GM18951 (cell line): Measurements from ENCODE around the gene SP100.

Experiments used
- POLR2A ChIP-seq: IDR thresholded peaks from 4 replicates; pipeline ENCODE4 v1.6.1; 2011; ENCODE audit warnings: mild to moderate bottlenecking; ENCODE audit not compliant: insufficient read length, insufficient read depth; ENCODE audit errors: extremely low read depth
- in situ Hi-C: fragments of 300-500 bp; cut with MboI; formaldehyde crosslinking; loops from one replicate; pipeline ENCODE4 v1.12.0; 2022; ENCODE audit warnings: low sequenced_read_pairs, mixed read lengths, inconsistent platforms; ENCODE audit not compliant: unreplicated experiment

SP100 gene

DNA sequence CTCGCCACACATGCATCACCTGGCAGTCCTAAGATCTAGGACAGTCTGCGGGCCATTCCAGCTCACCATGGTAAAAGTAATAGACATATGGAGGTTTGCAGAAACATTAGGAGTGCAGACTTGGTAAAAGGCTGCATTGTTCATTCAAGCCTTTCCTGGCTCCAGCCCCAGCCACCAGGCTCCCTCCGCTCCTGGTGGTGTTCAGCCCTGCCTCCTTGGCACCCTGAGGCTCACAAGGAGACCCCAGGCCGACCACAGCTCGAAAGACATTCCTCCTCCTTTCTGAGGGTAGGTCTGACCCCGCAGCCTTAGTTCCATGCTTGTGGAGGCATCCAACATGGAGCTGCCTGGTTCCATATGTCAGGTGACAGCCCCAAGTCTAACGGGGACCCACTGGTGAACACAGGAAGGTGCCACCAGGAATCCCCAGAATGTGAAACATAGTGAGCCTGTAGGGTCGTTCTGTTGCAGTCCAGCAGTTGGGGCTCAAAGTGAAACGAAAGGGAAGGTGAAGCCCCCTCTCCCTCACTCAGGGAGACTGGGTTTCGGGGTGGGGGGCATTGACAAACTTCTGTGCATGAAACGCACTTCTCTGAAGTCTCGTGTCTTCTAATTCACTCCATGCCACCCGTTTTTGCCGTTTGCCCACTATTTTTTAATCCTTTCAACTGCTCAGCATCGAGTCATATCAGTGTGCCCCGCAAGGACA is 5.0 kb upstream of the SP100 start:
- in situ Hi-C loops = no loop called here
- no peak for TF ChIP-seq POLR2A

DNA sequence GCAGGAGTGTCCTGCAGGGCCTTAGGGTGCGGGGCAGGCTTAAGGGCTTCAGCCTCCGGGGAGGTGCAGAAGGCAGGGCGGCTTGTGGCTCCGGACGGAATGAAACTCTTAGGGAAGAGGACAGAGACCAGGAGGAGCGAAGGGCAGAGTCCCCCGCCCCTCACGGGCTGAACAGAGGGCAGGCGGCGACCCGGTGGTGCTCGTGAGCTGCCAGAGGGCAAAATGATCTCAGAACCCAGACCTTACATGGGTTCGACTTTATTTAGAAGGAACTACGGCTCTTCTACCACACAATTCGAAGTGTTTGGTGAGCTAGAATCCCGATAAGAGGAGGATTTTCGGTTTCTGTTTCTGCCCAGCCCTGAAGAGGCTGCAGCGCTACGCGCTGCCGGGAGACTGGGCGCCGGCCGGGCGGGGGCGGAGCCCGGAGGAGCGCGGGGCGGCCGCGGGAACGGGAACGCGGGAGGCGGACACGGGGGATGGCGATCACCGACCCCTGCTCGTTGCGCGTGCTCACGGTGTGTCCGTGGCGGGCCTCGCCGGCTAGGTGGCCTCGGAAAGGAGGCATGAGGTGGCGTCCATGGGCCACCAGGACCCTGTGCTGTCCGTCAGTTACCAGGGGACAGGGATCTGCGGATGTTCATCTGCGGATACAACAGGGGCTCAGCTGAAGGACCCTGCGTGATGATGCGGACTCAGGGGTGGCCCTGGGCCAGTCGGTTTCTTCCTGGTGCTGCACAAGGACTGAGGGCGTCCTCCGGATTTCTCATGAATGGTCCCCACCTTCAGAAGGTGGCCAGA is 4.2 kb upstream of the SP100 start:
- peak; percentile 60 for TF ChIP-seq POLR2A
- in situ Hi-C loops = no loop called here

DNA sequence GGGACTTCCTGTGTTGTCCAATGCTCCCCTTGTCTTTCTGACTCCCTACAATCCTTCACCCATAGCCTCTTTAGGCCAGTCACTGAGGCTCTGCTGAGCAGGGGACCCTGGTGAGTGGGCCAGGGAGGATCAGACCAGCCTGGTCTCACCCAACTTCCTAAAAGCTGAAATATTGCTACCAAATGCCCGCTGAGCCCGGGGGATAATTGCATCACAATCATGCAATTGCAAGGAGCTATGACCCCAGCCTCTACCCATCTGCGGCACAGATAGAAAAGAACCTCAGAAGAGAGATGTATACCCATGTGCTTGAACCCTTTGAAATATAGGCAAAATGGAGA is 3.7 kb upstream of the SP100 start:
- in situ Hi-C loops = no loop called here

DNA sequence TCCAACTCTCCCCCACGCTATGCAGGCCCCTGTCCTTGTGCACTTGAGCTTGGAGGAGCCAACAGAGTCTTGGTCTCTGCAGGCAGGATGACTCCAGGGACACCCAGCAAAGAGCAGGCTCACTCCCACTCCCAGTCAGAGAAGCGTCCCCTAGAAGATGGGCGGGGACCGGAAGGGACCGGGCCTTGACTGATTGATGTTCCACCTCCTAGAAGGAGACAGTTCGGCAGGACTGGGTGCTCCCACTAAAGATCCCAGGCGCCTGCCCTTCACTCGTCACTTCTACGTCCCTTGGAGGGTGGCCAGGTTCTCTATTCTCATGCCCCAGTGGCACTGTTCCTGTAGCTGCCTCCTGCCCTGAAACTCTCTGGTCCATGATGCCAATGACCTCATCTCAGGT is 3.2 kb upstream of the SP100 start:
- in situ Hi-C loops = no loop called here
- no peak for TF ChIP-seq POLR2A

More for the DNA sequence above, 3.7 kb upstream of the SP100 start:
- no peak for TF ChIP-seq POLR2A

DNA sequence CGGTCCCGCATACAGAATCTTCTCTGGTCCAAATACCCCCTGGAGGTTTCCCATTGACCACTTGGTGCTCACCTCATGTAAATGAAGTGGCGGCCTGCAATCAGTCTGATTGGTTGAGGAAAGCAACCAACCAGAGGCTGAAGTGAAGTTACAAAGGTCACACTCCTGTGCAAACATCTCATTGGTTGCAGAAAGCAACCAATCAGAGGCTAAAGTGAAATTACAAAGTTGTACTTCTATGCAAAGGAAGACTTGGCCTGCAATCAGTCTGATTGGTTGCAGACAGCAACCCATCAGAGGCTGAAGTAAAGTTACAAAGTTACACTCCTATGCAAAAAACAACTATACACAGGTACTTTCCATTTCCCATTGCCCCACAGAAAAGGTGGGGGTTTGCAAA is 2.5 kb upstream of the SP100 start:
- in situ Hi-C loops = no loop called here
- no peak for TF ChIP-seq POLR2A

DNA sequence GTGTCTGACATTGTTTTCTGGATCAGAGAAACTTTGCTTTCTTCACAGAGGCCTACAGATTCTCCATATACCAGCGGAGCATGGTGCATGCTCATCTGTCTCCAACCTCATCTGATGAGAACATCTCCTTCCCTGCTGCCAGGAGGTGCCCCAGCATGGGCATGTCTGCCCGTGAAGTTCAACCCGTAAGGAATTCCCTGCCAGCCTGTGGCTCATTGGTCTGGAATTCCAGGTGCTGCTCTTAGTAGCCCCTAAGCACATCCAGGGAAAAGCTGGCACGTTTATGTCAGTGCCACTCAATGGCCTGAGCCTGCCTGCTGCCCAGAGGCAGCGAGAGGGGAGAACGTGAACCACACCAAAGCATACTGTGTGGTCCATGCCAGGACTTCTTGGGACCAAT is 1.7 kb upstream of the SP100 start:
- no peak for TF ChIP-seq POLR2A
- in situ Hi-C loops = no loop called here

DNA sequence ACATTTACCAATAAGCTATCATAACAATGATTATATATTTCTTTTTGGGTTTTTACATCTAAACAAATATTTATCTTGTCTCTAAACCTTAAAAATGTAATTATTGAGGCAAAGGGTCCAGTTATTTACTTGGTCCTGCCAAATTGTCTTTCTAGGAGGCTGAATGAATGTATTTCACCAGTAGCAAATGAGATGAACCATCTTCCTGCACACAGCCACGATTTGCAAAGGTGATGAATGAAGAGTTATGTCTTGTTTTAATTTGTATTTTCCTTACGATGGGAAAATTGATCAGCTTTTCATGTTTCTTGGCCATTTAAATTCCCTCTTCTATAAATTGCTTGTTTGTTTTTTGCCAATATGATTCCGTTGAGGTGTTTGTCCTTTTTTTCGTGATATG is 1.4 kb downstream of the SP100 start:
- no peak for TF ChIP-seq POLR2A
- in situ Hi-C loops = no loop called here

DNA sequence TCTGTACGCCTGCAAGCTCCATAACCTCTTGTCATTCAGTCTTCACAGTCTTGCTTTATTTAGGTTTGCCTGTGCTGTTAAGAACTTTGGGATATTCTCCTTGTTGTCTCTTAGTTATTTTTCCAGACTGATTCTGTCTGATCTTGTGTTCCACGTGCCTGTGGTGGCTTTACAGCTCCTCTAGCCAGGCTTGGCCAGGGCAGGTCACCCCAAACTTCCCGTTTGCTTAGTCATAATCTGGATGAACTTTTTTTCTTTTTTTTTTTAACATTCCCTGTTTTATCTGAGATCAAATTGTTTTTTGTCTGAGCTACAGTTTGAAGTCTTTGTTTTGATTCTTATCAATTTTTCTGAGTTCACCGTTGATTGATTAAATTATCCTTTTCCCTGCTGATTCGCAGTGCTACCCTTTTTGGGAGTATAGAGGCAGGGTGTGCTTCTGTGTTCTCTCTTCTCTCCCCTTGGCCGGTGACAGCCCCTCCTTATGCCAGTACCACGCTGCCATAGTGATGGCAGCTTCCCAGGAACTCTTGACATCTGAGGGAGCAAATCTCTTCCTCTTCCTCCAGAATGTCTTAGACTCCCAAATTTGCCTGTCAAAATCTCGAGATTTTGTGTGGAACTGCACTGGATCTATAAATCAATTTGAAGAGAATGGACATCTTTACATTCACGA is 2.5 kb downstream of the SP100 start:
- no peak for TF ChIP-seq POLR2A
- in situ Hi-C loops = no loop called here

DNA sequence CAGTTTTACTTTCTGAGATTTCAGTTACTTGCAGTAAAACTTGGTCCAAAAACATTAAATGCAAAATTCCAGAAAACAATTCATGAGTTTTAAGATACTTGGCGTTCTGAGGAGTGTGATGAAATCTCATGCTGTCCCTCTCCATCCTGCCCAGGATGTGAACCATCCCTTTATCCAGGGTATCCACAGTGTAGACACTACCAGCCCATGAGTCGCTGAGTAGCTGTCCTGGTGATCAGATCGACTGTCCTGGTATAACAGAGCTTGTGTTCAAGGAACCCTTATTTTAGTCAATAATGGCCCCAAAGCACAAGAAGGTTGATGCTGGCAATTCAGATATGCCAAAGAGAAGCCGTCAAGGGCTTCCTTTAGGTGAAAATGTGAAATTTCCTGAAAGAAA is 3.2 kb downstream of the SP100 start:
- in situ Hi-C loops = no loop called here
- TF ChIP-seq POLR2A = no peak

DNA sequence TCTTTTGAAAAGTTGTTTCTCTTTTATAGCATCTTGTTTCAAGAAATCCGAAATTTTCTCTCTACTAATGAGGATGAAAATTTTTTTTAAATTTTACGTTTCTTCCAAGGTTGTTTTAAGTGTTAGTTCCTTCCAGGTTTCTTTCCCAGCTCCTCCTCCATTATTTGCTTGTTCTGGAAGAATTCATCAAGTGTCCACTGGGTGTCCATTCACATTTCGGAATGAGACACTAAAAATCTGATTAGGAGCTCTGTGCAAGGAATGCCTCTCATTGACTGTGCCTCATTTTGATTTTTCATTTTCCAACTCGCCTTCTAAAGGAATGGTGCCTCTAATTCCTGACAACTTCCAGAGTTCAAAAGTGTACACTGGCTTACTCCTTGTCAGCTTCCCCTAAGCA is 6.1 kb downstream of the SP100 start:
- in situ Hi-C loops = no loop called here
- no peak for TF ChIP-seq POLR2A

DNA sequence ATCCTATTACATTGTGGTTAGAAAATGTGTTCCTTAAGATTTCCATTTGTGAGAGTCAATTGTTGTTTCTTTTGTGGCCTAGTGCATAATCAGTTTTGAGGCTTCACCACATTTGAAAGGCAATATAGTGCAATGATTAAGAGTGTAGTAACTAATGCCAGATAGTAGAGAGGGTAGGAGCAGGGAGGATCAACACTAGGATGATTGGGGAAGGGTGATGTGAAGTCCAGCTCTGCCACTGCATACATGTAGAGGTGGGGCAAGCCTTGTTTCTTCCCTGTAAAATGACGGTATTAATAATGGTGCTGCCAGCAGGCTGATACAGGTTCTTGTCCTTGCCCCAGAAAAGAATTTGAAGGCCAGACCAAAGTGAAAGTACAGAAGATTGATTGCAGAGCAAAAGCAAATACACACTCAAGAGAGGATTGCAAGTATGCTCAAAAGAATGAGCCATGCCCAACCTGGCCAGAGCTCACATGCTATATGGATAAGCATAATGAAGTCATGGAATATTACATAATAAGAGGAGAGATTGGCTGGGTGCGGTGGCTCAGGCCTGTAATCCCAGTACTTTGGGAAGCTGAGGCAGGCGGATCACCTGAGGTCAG is 8.0 kb downstream of the SP100 start:
- TF ChIP-seq POLR2A = no peak
- in situ Hi-C loops = no loop called here

DNA sequence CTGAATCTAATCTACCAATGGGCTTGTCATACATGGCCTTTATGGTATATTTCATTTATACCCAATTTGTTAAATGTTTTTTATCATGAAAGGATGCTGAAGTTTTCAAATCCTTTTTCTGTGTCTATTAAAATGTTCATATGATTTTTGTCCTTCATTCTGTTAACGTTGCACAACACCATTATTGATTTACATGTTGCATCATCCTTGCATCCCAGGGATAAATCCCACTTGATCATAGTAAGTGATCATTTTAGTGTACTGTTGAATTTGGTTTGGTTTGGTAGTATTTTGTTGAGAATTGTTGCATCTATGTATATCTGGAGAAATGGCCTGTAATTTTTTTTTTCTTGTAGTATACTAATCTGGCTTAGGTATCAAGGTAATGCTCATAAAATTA is 9.4 kb downstream of the SP100 start:
- in situ Hi-C loops = no loop called here
- no peak for TF ChIP-seq POLR2A

DNA sequence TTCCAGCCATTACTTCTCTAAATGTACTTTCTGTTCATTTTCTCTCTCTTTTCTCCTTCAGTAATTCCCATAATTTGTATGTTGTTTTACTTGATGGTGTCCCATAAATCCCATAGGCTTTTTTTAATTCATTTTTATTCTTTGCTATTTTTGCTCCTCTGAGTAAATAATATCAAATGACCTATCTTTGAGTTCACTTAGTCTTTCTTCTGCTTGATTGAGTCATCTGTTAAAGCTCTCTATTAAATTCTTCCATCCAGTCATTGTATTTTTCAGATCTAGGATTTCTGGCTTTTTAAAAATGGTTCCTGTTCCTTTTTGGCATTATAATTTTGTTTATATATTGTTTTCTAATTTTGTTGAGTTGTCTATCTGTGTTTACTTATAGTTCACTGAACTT is 13.5 kb downstream of the SP100 start:
- no peak for TF ChIP-seq POLR2A
- in situ Hi-C loops = no loop called here
